Activated T-cell treated with anti-CD3 and anti-CD28 coated beads, Interleukin-2, amount 50 U/mL, for 72 hours (primary cell): ENCODE results near the gene FSTL5. TPM values are rescaled to one million over a fixed set of nuclear protein-coding genes. Genes with fewer than 3 reads are reported as not detected.

Experiments used
- ATAC-seq, 2 donors: fragments of 150-1000 bp; cut with Tn5 transposase; replicated peaks in 1 of 2; 2 replicates each; pipeline ENCODE4 v1.10.0; 2021; ENCODE audit warnings: moderate library complexity in 2 of 2, mild to moderate bottlenecking in 1 of 2
- DNase-seq, 2 donors: peaks; one replicate each; pipeline ENCODE4 v3.0.0; 2021 to 2022; ENCODE audit warnings: mixed read lengths in 1 of 2
- H3K27ac Mint-ChIP-seq: one replicate; pipeline ENCODE4 v1.8.0; 2022; ENCODE audit warnings: mild to moderate bottlenecking, moderate library complexity, mixed read lengths
- H3K27me3 Mint-ChIP-seq: one replicate; pipeline ENCODE4 v1.8.0; 2022; ENCODE audit warnings: low read depth, mixed read lengths
- H3K36me3 Mint-ChIP-seq, 2 donors: one replicate each; pipeline ENCODE4 v1.8.0; 2022; ENCODE audit warnings: mixed read lengths in 2 of 2, mild to moderate bottlenecking in 1 of 2; ENCODE audit not compliant: insufficient read depth in 2 of 2
- H3K4me1 Mint-ChIP-seq: one replicate; pipeline ENCODE4 v1.8.0; 2022; ENCODE audit warnings: low read depth, mixed read lengths
- H3K4me3 Mint-ChIP-seq, 2 donors: one replicate each; pipeline ENCODE4 v1.8.0; 2022; ENCODE audit warnings: mild to moderate bottlenecking in 2 of 2, mixed read lengths in 2 of 2, moderate library complexity in 2 of 2
- H3K9me3 Mint-ChIP-seq, 2 donors: one replicate each; pipeline ENCODE4 v1.8.0; 2022; ENCODE audit warnings: mixed read lengths in 2 of 2
- total RNA-seq, 2 donors: library from RNA; stranded (reverse); gene quantifications; one replicate each; pipeline ENCODE4 v1.2.3, GENCODE V29; 2022

The FSTL5 gene
- total RNA-seq, 2 donors from 2014 or later: not detected

DNA sequence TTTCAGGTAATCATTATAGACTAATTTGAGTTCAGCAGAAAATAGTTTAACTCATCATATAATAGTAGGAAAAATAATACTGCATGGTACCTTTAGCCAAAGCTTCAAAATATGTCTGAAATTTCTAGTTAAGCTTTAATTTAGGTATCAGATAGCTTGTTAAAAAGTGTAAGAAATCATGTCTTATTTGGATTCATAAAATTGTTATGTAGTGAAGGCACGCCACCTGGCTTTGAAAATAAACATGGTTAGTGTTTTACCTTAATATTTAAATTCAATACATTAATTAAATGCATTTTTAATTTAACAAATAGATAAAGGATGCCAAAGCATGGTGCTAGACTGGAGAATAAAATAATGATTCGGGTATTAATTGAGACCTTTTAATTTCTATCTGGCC, 211.4 kb downstream of the FSTL5 start:
- H3K27ac Mint-ChIP-seq: no peak overlapping the region
- H3K4me3 Mint-ChIP-seq: no peak overlapping the region
- H3K27me3 Mint-ChIP-seq: no peaks in the 10 kb centered on the region
- peaks cover 5 to 6% of the 10 kb centered on the region in 2 donors for H3K9me3 Mint-ChIP-seq
- no peaks in the 10 kb centered on the region for H3K36me3 Mint-ChIP-seq
- ATAC-seq (no peak), DNase-seq (no peak)
- H3K4me1 Mint-ChIP-seq: no peaks in the 10 kb centered on the region

DNA sequence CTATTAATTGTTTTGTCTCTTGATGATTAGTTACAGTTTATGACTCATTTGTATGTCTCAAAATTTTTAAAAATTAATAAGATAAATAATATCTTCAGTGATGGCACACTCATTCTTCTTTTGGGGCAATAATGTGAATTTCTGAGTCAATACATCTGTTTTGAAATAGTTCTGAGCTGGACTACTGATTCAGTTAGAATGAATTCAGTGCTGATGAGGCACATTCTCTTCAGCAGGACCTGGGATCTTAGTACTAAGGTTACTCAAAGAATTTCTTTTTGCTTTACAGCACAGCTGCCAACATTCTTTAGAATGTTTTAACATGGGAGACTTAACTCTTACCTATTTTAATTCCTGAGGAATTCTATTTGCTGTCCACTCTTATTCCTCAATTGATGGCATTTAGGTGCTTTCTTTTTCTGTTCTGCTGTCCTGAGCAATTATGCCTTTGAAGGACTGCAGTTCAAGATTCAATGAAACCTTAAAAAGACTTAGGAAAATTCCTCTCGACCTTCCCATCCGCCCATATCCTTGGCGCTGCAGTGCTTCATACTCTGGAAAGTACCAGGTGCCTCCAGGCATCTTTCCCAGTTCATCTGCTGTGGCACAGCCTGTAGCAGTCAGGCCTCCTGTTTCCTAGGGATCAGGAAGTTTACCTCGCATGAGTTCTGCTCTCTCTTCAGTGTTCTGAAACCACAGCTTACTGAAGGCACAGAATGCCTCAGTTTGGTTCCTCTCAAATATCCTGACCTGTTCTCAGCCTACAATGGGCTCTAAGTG, 213.7 kb downstream of the FSTL5 start:
- DNase-seq: no peak
- H3K4me3 Mint-ChIP-seq: no peak overlapping the region
- no peaks in the 10 kb centered on the region for H3K27me3 Mint-ChIP-seq
- no peak overlapping the region for H3K27ac Mint-ChIP-seq
- no peaks in the 10 kb centered on the region for H3K36me3 Mint-ChIP-seq
- peaks cover 5 to 6% of the 10 kb centered on the region in 2 donors for H3K9me3 Mint-ChIP-seq
- no peak for ATAC-seq
- no peaks in the 10 kb centered on the region for H3K4me1 Mint-ChIP-seq

DNA sequence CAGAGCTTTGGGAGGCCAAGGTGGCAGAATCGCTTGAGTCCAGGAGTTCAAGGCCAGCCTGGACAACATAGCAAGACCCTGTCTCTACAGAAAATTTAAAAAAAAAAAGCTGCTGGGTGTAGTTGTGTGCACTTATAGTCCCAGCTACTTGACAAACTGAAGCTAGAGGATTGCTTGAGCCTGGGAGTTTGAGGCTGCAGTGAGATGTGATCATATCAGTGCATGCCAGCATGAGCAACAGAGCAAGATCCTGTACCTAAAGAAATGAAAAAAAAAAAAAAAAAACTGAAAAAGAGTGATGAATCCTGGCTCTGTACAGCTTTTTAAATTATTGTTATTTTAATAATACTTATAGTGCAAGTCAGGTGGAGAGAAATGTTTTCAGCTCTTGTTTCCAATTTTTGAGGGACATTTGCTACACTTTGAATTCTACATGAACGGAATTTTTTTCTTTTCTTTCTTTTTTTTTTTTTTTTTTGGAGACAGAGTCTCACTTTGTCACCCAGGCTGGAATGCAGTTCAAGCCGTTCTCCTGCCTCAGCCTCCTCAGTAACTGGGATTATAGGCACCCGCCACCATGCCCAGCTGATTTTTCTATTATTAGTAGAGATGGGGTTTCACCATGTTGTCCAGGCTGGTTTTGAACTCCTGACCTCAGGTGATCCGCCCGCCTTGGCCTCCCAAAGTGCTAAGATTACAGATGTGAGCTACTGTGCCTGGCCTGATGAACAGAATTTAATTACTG, 215.6 kb downstream of the FSTL5 start:
- H3K27ac Mint-ChIP-seq: no peak overlapping the region
- H3K36me3 Mint-ChIP-seq: no peaks in the 10 kb centered on the region
- peaks cover 4 to 6% of the 10 kb centered on the region in 2 donors for H3K9me3 Mint-ChIP-seq
- H3K27me3 Mint-ChIP-seq: no peaks in the 10 kb centered on the region
- DNase-seq: no peak
- no peak for ATAC-seq
- no peaks in the 10 kb centered on the region for H3K4me1 Mint-ChIP-seq
- H3K4me3 Mint-ChIP-seq: no peak overlapping the region

DNA sequence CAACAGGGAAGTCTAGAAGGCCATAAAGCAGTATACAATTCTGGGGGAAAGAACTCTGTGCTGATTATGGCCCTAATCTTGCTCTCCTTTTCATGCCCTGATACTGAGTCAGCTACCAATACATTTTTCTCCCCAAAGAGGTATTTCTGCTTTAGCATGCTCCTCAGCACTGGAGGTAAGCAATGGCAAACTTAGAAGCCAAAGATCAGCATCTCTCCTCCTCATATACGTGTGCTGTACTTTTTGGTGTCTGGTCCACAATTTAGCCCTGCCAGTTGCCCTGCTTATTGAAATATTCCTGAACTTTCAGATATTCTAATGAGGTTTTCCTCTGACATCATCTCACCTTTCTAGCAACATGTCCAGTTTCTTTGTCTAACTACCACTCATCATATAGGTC, 226.2 kb downstream of the FSTL5 start:
- no peak overlapping the region for H3K27ac Mint-ChIP-seq
- no peak for ATAC-seq
- peaks cover 4 to 8% of the 10 kb centered on the region in 2 donors for H3K9me3 Mint-ChIP-seq
- no peak overlapping the region for H3K4me3 Mint-ChIP-seq
- peaks cover 0 to 2% of the 10 kb centered on the region in 2 donors for H3K36me3 Mint-ChIP-seq
- no peaks in the 10 kb centered on the region for H3K27me3 Mint-ChIP-seq
- H3K4me1 Mint-ChIP-seq: no peaks in the 10 kb centered on the region
- no peak for DNase-seq

DNA sequence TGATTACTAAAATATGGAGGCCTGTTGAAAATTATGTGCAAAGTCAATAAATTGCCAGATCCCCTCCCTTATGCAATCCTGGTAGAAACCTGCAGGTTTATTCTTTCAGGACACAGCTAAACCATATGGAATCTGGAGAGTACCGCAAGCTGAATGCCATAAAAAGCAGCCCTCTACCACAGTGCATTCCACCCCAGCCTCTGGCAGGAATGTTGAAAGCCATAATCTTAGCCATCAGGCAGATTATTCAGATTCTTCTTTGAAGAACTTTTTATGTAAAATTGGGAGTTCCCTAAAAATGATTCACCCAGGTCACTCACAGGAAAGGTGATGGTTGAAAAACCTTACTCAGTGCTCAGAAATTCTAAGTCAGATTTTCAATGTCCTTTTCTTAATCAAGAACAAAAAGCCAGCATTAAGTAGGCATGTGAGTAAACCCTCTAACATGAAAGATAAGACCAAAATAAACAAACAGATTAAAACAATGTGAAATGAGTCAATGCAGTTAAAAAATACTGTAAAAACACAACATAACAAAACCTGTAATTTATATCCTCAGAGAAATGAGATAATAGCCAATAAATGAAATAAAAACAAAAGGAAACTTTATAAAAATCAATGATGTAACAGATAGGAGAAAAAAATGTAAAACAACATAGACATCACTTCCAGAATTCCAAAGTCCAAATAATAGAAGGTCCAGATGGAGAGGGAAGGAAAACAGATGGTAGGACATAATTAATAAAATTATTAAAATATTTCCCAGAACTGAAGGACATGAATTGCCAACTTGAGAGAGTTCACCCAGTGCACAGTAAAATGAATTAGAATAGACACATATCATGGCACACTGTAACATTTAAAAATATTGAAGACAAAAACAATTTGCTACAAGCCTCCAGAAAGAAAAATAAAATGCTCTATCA, 226.9 kb downstream of the FSTL5 start:
- Mint-ChIP-seq H3K27ac (no peak overlapping the region), H3K4me3 (no peak overlapping the region), H3K9me3 (peaks cover 2 to 8% of the 10 kb centered on the region in 2 donors), H3K4me1 (no peaks in the 10 kb centered on the region), H3K27me3 (no peaks in the 10 kb centered on the region), H3K36me3 (peaks cover 0 to 2% of the 10 kb centered on the region in 2 donors)
- ATAC-seq (no peak), DNase-seq (no peak)

DNA sequence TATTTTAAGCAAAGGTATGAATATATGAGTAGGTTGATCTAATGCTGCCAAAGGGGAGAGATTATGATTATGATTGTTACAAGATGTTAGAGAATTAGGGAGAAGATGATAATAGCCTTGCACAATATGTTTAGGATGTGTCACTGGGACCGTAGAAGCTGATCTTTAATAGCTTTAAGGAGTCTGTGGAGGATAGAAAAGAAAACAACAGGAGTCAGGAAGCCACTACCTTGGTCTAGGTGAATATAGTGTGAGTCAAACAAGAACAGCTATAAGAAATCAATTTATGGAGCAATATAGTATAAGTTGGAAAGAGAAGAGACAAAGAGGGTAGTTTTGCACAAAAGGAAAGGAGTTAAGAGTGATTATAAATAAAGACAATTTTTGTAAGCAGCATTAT, 232.7 kb downstream of the FSTL5 start:
- no peak for DNase-seq
- Mint-ChIP-seq H3K27me3 (no peaks in the 10 kb centered on the region), H3K36me3 (no peaks in the 10 kb centered on the region), H3K27ac (no peak overlapping the region), H3K4me3 (no peak overlapping the region), H3K9me3 (peaks cover 4 to 6% of the 10 kb centered on the region in 2 donors), H3K4me1 (no peaks in the 10 kb centered on the region)
- no peak for ATAC-seq

DNA sequence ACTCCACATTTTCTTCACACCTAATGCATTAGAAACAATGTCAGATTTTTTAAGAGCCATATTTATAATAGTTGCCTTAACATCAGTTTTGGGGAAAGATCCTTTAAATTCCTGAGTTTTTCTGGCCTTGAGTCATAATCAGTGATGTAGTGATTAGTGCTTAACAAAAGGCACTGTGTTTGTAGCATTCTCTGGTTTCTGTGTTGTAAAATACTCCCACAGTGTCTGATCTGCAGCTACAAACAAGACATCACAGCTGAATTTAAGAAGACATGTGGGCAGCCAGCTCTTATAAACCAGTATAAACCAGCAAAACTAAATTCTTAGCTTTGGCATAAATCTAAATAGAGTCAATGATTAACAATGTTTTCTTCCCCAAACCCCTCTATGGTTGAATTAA, 233.8 kb downstream of the FSTL5 start:
- Mint-ChIP-seq H3K9me3 (peaks cover 3 to 4% of the 10 kb centered on the region in 2 donors), H3K36me3 (no peaks in the 10 kb centered on the region), H3K4me3 (no peak overlapping the region), H3K27me3 (no peaks in the 10 kb centered on the region), H3K27ac (no peak overlapping the region), H3K4me1 (no peaks in the 10 kb centered on the region)
- ATAC-seq: no peak
- DNase-seq: no peak

DNA sequence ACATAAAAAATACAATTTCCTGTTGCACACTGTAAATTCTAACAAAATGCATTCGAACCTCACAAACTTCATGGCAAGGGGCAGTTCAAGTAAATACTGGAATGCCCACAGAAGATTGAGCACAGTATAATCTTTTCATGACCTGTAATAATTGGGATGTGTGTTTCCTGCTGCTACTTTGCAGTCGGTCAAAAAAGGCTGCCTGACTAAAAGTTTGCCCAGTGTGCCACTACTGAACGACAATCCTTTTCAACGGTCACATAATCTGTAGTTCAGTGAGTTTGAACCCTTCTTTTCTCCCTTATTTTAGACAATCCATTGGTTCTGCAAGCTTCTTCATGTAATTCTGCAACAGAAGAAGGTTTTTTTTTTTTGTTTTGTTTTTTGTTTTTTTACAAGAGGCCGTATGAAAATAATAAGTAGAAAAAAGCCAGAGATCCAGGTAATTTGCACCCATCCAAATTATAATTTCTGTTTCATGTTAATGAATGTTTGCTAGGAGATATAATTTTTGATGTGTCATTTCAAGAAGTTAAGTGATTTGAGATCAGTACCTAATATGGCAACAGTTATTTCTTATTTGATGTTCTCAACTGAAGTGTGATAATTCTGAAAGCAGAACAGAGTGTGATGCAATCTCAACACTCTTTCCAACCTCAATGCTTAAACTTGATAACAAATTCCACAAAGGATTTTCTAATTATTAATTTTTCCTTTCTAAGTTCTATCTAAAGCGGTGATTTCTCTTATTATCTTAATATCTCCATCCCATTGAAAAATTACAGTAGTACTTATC, 237.6 kb downstream of the FSTL5 start:
- Mint-ChIP-seq H3K27ac (no peak overlapping the region), H3K4me3 (no peak overlapping the region), H3K27me3 (no peaks in the 10 kb centered on the region), H3K36me3 (no peaks in the 10 kb centered on the region), H3K9me3 (peaks cover 0 to 5% of the 10 kb centered on the region in 2 donors), H3K4me1 (no peaks in the 10 kb centered on the region)
- DNase-seq (no peak), ATAC-seq (no peak)

DNA sequence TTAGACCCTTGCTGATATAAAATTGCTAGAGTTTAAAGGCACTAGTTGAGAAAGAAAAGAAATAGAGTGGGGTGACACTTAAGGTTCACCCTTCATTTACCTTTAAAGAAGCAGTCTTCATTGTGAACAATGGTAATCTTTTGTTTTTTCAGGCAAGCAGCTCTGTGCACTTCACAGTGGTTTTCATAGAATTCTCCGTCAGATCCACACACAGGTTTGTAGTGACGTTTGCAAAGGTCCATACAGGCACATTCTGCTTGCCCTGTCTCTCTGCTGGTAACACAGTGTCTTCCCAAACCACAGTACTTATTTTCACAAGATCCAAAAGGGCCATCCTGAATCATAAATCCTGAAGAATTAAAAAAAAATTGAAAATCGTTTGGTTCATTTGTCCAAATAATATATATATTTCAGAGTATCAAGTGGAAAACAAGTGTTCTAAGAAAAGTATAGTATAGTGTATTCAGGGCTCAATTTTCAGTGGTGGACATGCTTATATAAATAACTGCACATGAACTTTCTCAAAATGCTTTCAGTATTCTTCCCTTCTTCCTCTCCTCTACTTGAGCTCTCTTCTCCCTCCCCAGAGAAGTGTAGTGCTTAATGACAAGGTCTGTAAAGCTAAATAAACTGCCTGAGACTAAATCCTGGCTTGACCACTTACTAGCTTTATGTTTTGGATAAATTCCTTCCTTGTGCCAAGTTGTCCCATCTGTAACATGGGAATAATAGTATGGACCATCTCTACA, 243.3 kb downstream of the FSTL5 start:
- Mint-ChIP-seq H3K27ac (no peak overlapping the region), H3K9me3 (peaks cover 0 to 2% of the 10 kb centered on the region in 2 donors), H3K4me1 (no peaks in the 10 kb centered on the region), H3K27me3 (no peaks in the 10 kb centered on the region), H3K36me3 (no peaks in the 10 kb centered on the region), H3K4me3 (no peak overlapping the region)
- no peak for ATAC-seq
- no peak for DNase-seq

DNA sequence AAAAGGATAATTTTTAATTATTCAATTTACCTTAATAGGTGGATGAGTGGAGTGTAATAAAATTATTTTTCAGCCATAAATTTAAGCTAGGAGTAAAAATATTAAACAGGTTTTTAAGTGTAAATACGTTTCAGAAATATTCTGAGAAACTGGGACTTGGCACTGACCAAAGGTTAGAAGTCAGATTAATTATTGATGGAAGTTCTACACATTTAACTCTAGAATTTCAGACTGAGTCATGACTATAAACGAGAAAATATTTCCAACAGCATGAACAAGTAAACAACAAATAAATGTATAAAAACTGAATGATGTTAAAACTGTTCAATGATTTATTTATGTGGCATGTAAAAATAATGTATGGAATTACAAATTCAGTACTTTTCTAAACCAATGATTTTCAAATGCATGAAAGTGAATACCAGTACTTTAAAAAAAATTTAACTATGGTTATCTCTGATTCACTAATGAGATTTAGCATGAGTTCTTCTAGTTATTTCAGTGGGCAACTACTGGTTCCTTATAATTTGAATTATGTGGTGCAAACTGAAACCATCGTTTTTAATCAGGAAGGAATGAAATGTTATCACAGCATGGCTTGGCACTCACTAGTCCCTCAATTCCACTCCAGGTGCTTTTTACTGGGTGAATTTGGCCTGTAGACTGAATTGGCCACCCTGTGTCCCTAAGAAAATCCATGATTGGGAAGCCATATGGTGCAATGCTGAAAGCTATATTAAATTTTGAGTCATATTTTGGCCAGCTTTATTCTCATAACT, 244.2 kb downstream of the FSTL5 start:
- H3K4me3 Mint-ChIP-seq: no peak overlapping the region
- no peak overlapping the region for H3K27ac Mint-ChIP-seq
- H3K9me3 Mint-ChIP-seq: peaks cover 2% of the 10 kb centered on the region in 2 donors
- H3K27me3 Mint-ChIP-seq: no peaks in the 10 kb centered on the region
- DNase-seq (no peak), ATAC-seq (no peak)
- no peaks in the 10 kb centered on the region for H3K36me3 Mint-ChIP-seq
- no peaks in the 10 kb centered on the region for H3K4me1 Mint-ChIP-seq

DNA sequence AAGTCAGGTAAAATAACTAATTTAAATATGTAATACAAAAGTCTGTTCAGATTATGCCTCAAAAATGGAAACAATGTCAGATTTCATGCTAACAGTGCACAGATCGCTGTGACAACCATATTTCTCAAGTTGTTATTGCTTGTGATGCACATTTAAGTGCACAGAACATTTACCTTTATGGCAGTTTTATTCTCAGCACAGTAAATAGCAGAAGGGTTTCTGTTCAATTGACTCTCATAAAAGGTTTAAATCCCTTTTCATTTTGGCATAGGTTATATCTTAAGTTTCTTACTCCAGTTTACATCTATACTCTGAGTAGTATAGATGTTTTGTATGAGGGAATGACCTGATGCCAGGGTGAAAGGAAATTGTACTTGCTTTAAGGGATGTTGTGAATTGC, 247.8 kb downstream of the FSTL5 start:
- DNase-seq: no peak
- H3K27me3 Mint-ChIP-seq: no peaks in the 10 kb centered on the region
- no peaks in the 10 kb centered on the region for H3K4me1 Mint-ChIP-seq
- no peak for ATAC-seq
- H3K9me3 Mint-ChIP-seq: peaks cover 2 to 8% of the 10 kb centered on the region in 2 donors
- H3K4me3 Mint-ChIP-seq: no peak overlapping the region
- H3K27ac Mint-ChIP-seq: no peak overlapping the region
- no peaks in the 10 kb centered on the region for H3K36me3 Mint-ChIP-seq
